HG03066 (cell line): ENCODE data around the gene GSTA3.
"Not testable (repeated sequence)": the region's sequence is repeated elsewhere in the genome, so short reads cannot be mapped to it uniquely, and the experiment has no call there.

Experiments used
- ATAC-seq: cut with Tn5 transposase; IDR thresholded peaks from one replicate; pipeline ENCODE4 v1.9.1; 2021; ENCODE audit warnings: low read depth; ENCODE audit not compliant: unreplicated experiment

The GSTA3 gene

DNA sequence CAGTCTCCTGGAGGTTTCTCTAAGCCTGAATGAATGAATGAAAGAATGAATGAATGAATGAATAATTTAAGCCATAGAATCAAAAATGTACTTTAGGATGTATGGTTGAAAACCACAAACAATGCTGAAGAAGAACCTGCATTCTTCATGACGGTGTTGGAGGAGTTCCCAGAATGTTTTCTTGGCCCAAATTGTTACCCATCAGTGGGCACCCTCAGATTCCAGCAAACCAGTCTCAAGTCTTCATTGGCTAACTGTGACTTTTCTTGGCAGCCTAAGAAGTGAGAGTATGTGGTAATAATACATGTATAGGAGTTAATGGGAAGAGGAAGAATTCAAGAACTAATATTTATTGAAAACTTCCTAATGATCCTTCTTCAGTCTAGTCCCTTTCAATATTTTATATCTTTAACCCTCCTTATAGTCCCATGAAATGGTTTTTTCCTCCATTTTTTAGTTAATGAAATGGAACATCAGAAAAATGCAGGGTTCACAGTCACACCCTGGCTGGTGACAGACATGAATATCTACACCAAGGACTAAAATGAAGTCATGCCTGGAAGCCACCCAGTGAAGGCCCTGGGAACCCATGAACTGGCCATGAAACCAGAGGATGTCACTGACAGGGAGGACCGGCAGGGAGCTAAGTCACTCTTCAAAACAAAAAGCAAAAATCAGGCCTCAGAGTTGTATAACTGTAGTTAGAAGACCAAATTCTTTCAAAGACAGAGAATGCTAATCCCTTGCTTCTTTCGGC is 39.0 kb downstream of the GSTA3 start:
- not testable (repeated sequence) for ATAC-seq

DNA sequence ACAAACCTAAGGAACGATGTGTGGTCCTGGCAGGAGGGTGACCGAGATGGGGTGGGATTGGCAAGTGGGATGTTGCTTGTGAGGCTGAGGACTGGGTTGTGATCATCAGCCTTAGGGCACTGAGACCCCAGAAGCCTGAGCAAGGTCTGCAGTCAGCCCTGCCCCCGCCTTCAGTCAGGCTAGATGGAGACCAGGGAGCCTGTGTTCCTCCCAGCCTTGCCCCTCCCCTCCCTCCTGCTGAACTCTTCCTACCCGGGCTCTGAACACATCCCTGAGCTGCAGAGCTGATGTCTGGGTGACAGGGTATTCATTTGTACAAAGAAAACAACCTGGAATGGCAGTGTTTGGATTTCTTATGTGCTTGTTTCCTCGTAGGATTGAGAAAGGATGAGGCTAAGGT is 40.6 kb downstream of the GSTA3 start:
- not testable (repeated sequence) for ATAC-seq

DNA sequence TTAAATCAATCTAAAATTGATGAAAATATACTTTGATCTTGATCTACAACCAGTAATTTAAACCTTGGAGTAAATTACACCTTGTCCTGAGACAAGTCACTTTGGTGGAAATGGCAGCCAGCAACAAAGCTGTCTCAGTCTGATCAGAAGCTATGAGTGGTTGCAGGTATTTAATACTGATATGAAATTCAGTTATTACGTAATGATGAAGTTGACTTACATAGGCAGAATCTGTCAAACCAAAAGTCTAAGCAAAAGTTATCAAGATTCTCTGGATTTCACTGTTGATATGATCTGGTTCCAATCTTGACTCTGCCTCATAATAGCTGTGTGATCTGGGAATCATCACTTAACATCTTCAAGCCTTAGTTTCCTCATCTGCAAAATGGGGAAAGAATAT is 41.3 kb downstream of the GSTA3 start:
- no peak for ATAC-seq

DNA sequence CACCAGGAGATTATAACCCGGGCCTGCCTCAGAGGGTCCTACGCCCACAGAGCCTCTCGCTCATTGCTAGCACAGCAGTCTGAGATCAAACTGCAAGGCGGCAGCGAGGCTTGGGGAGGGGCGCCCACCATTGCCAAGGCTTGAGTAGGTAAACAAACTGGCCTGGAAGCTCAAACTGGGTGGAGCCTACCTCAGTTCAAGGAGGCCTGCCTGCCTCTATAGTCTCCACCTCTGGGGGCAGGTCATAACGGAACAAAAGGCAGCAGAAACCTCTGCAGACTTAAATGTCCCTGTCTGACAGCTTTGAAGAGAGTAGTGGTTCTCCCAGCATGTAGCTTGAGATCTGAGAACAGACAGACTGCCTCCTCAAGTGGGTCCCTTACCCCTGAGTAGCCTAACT is 48.3 kb downstream of the GSTA3 start:
- not testable (repeated sequence) for ATAC-seq

- no peak for ATAC-seq
Observed at GRCh38 chr6:52858416-52858815, 51.1 kb downstream of the GSTA3 start.

DNA sequence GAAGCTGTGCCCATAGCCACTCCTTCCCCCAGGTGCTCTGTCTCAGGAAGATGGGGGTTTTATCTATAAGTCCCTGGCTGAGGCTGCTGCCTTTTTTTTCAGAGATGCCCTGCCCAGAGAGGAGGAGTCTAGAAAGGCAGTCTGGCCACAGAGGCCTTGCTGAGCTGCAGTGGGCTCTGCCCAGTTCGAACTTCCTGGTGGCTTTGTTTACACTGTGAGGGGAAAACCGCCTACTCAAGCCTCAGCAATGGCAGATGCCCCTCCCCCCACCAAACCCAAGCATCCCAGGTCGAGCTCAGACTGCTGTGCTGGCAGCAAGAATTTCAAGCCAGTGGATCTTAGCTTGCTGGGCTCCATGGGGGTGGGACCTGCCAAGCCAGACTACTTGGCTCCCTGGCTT is 53.4 kb downstream of the GSTA3 start:
- ATAC-seq, result not testable (repeated sequence)

DNA sequence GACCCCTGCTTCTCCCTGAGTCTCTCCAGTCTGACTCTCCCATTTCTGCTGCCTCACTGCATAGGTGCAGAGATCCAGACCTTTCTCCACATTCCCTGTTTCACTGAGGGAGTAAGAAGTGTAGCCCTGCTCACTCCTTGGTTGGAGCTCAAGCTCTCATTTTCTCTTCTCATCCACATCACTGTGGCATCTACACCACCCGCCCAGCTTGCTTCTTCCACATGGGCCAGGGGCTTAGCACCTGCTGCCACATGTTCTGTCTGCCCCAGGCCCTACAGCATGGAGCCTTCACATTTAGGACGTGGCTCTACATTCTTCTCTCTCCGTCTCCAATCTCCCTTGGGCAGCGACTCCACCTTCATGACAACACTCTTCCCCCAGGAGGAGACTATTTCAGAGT is 60.4 kb downstream of the GSTA3 start:
- no peak for ATAC-seq
